AG04450 (cell line): ENCODE results near the gene LRP5. TPM values are rescaled to one million over a fixed set of nuclear protein-coding genes. Genes with fewer than 3 reads are reported as not detected.
A peak's percentile ranks its signal among the peaks of the same experiment; 100 is the strongest.

ENCODE experiments used
- CTCF ChIA-PET: fragments of 300-600, 350-600 bp; formaldehyde crosslinking; extraction: SDS; loops from one replicate; lab custom pipeline; 2022; ENCODE audit warnings: antibody characterized with exemption, inconsistent platforms; lab: Charles Lee
- POLR2A ChIA-PET: fragments of 350-600 bp; formaldehyde crosslinking; extraction: SDS; loops from one replicate; lab custom pipeline; 2021; ENCODE audit warnings: antibody characterized with exemption, inconsistent platforms; lab: Yijun Ruan, JAX
- DNase-seq: peaks from one replicate; pipeline ENCODE4 v3.0.0-alpha.2; 2011; ENCODE audit warnings: low read depth, low spot score
- H3K27ac ChIP-seq: one replicate; pipeline ENCODE4 v1.5.1; 2012; ENCODE audit warnings: low read depth, low read length, control low read depth
- H3K27me3 ChIP-seq: one replicate; pipeline ENCODE4 v1.6.0; 2012; ENCODE audit warnings: low read length; ENCODE audit not compliant: control insufficient read depth, insufficient read depth
- H3K4me3 ChIP-seq: 2 replicates; pipeline ENCODE4 v1.5.1; 2011; ENCODE audit warnings: mild to moderate bottlenecking, low read depth, low read length, control low read depth
- H3K9me3 ChIP-seq: 2 replicates; pipeline ENCODE4 v1.5.1; 2012; ENCODE audit warnings: low read length; ENCODE audit not compliant: control insufficient read depth, insufficient read depth
- CTCF ChIP-seq: IDR thresholded peaks from 2 replicates; pipeline ENCODE4 v1.5.1; 2011; ENCODE audit warnings: low read depth, low read length, control low read depth, inconsistent platforms
- polyA plus RNA-seq: library from polyadenylated mRNA; depleted of rRNA; stranded (reverse); fragments of >200 nt; gene quantifications from 2 replicates; pipeline ENCODE4 v1.2.3, GENCODE V29; 2011

LRP5 gene
- polyA plus RNA-seq, 1 experiment, result 4.9 TPM

GRCh38 chr11:68350759-68351449 lies 38.5 kb downstream of the LRP5 start:
- Histone ChIP-seq H3K4me3 (no peak overlapping the region), H3K27ac (no peak overlapping the region), H3K9me3 (peaks cover 3% of the 10 kb centered on the region; the same call in 1 of the 2 replicates), H3K27me3 (no peaks in the 10 kb centered on the region)
- ChIA-PET CTCF (no interaction called here), POLR2A (no interaction called here)
- DNase-seq, result no peak
- no peak for TF ChIP-seq CTCF

- POLR2A ChIA-PET, result no interaction called here
- no peak overlapping the region for H3K4me3 ChIP-seq
- CTCF ChIA-PET, result interaction anchor here (0.6 kb wide), 1 partner anchor 29 kb away, joined by 9 read pairs; no protein-coding TSS in a partner anchor
- no peaks in the 10 kb centered on the region; the same call in 1 of the 2 replicates for H3K9me3 ChIP-seq
- H3K27me3 ChIP-seq, result no peaks in the 10 kb centered on the region
- no peak overlapping the region for H3K27ac ChIP-seq
- no peak for DNase-seq
- peak; percentile 7; the same call in 1 of the 2 replicates for TF ChIP-seq CTCF
These were observed 39.3 kb downstream of the LRP5 start for GRCh38 chr11:68351450-68352275.

GRCh38 chr11:68352591-68352990 lies 40.2 kb downstream of the LRP5 start:
- POLR2A ChIA-PET, result no interaction called here
- no peak for TF ChIP-seq CTCF
- Histone ChIP-seq H3K4me3 (no peak overlapping the region), H3K27ac (peak overlapping the region; percentile 11), H3K27me3 (no peaks in the 10 kb centered on the region), H3K9me3 (no peaks in the 10 kb centered on the region; the same call in 1 of the 2 replicates)
- CTCF ChIA-PET, result no interaction called here
- DNase-seq, result no peak

GRCh38 chr11:68353118-68353517 lies 40.7 kb downstream of the LRP5 start:
- POLR2A ChIA-PET, result no interaction called here
- Histone ChIP-seq H3K27me3 (no peaks in the 10 kb centered on the region), H3K27ac (peak overlapping the region; percentile 93), H3K9me3 (no peaks in the 10 kb centered on the region; the same call in 1 of the 2 replicates), H3K4me3 (no peak overlapping the region)
- TF ChIP-seq CTCF, result no peak
- CTCF ChIA-PET, result no interaction called here
- DNase-seq, result no peak

- H3K27ac ChIP-seq, result peak overlapping the region; percentile 93
- POLR2A ChIA-PET, result interaction anchor here (1.5 to 1.6 kb wide), 2 partner anchors 27 to 82 kb away, joined by 4 to 10 read pairs; partner anchors contain the start of gene C11orf24
- no peak overlapping the region for H3K4me3 ChIP-seq
- H3K9me3 ChIP-seq, result peaks cover 1% of the 10 kb centered on the region
- TF ChIP-seq CTCF, result no peak
- DNase-seq, result no peak
- H3K27me3 ChIP-seq, result no peaks in the 10 kb centered on the region
- CTCF ChIA-PET, result no interaction called here
These were observed 41.3 kb downstream of the LRP5 start for GRCh38 chr11:68353669-68354068.
